WTC11 (cell line): ENCODE measurements around the gene TAF4. TPM values are rescaled to one million over a fixed set of nuclear protein-coding genes. Genes with fewer than 3 reads are reported as not detected.

ENCODE experiments used
- ATAC-seq: fragments of 200-7000 bp; cut with Tn5 transposase; 2 replicates; pipeline ENCODE4 v1.10.0; 2021; ENCODE audit warnings: mild to moderate bottlenecking, moderate library complexity
- Bru-seq: library from RNA; stranded (reverse); fragments of 400-500 nt; gene quantifications from one replicate; lab custom pipeline; 2021; lab: Mats Ljungman, UMichigan
- CTCF ChIA-PET: fragments of 300-600 bp; sonication (Branson Sonifier 250); formaldehyde crosslinking; loops from one replicate; lab custom pipeline; 2021; ENCODE audit warnings: antibody characterized with exemption; lab: Charles Lee
- POLR2A ChIA-PET: fragments of 350-600 bp; sonication (Branson Sonifier 250); formaldehyde crosslinking; loops from one replicate; lab custom pipeline; 2021; ENCODE audit warnings: antibody characterized with exemption; lab: Charles Lee
- DNase-seq: peaks from one replicate; pipeline ENCODE4 v3.0.0; 2021; ENCODE audit warnings: low spot score
- H3K27ac Mint-ChIP-seq: 2 replicates; pipeline ENCODE4 v1.8.0; 2021; ENCODE audit warnings: mixed read lengths
- H3K27me3 Mint-ChIP-seq: 2 replicates; pipeline ENCODE4 v1.8.0; 2021; ENCODE audit warnings: low read depth, mild to moderate bottlenecking, moderate library complexity, mixed read lengths
- H3K36me3 Mint-ChIP-seq: 2 replicates; pipeline ENCODE4 v1.8.0; 2021; ENCODE audit warnings: mixed read lengths
- H3K4me1 Mint-ChIP-seq: 2 replicates; pipeline ENCODE4 v1.8.0; 2022; ENCODE audit warnings: mixed read lengths
- H3K4me3 Mint-ChIP-seq: 2 replicates; pipeline ENCODE4 v1.8.0; 2021; ENCODE audit warnings: mild to moderate bottlenecking, moderate library complexity, mixed read lengths
- H3K9me3 Mint-ChIP-seq: 2 replicates; pipeline ENCODE4 v1.8.0; 2021; ENCODE audit warnings: mixed read lengths
- AFF4 ChIP-seq: sonication (generic); formaldehyde crosslinking; IDR thresholded peaks from 2 replicates; pipeline ENCODE4 v1.8.1; 2023; ENCODE audit warnings: mild to moderate bottlenecking, missing genetic modification reagents, borderline replicate concordance
- ATF2 ChIP-seq: sonication (generic); formaldehyde crosslinking; IDR thresholded peaks from 2 replicates; pipeline ENCODE4 v1.8.1; 2022; ENCODE audit warnings: low read depth, missing genetic modification reagents, borderline replicate concordance
- ATF3 ChIP-seq: sonication (generic); formaldehyde crosslinking; conservative IDR thresholded peaks from 2 replicates; pipeline ENCODE4 v1.8.1; 2022; ENCODE audit warnings: mild to moderate bottlenecking, missing genetic modification reagents
- CREB1 ChIP-seq: sonication (generic); formaldehyde crosslinking; IDR thresholded peaks from 2 replicates; pipeline ENCODE4 v1.8.0; 2023; ENCODE audit warnings: mild to moderate bottlenecking, missing genetic modification reagents
- CTCF ChIP-seq: fragments of 200-600 bp; IDR thresholded peaks from 2 replicates; pipeline ENCODE4 v1.8.0; 2022; ENCODE audit warnings: antibody characterized with exemption
- ELF4 ChIP-seq: sonication (generic); formaldehyde crosslinking; IDR thresholded peaks from 2 replicates; pipeline ENCODE4 v1.8.1; 2022; ENCODE audit warnings: low read depth, mild to moderate bottlenecking, moderate library complexity, missing genetic modification reagents
- FOXK1 ChIP-seq: sonication (generic); formaldehyde crosslinking; IDR thresholded peaks from 2 replicates; pipeline ENCODE4 v1.8.0; 2022; ENCODE audit warnings: mild to moderate bottlenecking, moderate library complexity, missing genetic modification reagents
- GTF2I ChIP-seq: fragments of 250-450 bp; sonication (Bioruptor Pico); conservative IDR thresholded peaks from 2 replicates; pipeline ENCODE4 v1.4.0; 2021; ENCODE audit warnings: mild to moderate bottlenecking
- JAZF1 ChIP-seq: fragments of 250-450 bp; sonication (Bioruptor Pico); IDR thresholded peaks from 2 replicates; pipeline ENCODE4 v1.9.0; 2021; ENCODE audit warnings: moderate library complexity, mild to moderate bottlenecking, inconsistent platforms
- MYBL2 ChIP-seq: sonication (generic); formaldehyde crosslinking; IDR thresholded peaks from 2 replicates; pipeline ENCODE4 v1.8.1; 2023; ENCODE audit warnings: mild to moderate bottlenecking, moderate library complexity, missing genetic modification reagents
- NFE2L1 ChIP-seq: sonication (generic); formaldehyde crosslinking; IDR thresholded peaks from 2 replicates; pipeline ENCODE4 v1.8.1; 2023; ENCODE audit warnings: missing genetic modification reagents
- NFYB ChIP-seq: sonication (generic); formaldehyde crosslinking; conservative IDR thresholded peaks from 2 replicates; pipeline ENCODE4 v1.8.0; 2022; ENCODE audit warnings: low read depth, missing genetic modification reagents
- NR2C2 ChIP-seq: sonication (generic); formaldehyde crosslinking; IDR thresholded peaks from 2 replicates; pipeline ENCODE4 v1.8.0; 2022; ENCODE audit warnings: mild to moderate bottlenecking, missing genetic modification reagents
- NR3C1 ChIP-seq: sonication (generic); formaldehyde crosslinking; conservative IDR thresholded peaks from 2 replicates; pipeline ENCODE4 v1.8.1; 2023; ENCODE audit warnings: low read depth, mild to moderate bottlenecking, missing genetic modification reagents
- OVOL2 ChIP-seq: fragments of 250-450 bp; sonication (Bioruptor Pico); IDR thresholded peaks from 2 replicates; pipeline ENCODE4 v1.9.0; 2021; ENCODE audit warnings: mild to moderate bottlenecking, borderline replicate concordance
- RORB ChIP-seq: fragments of 250-450 bp; sonication (Bioruptor Pico); IDR thresholded peaks from 2 replicates; pipeline ENCODE4 v1.9.0; 2021; ENCODE audit warnings: mild to moderate bottlenecking
- SMAD4 ChIP-seq: sonication (generic); formaldehyde crosslinking; IDR thresholded peaks from 2 replicates; pipeline ENCODE4 v1.8.0; 2022; ENCODE audit warnings: mild to moderate bottlenecking, missing genetic modification reagents
- STAT6 ChIP-seq: sonication (generic); formaldehyde crosslinking; conservative IDR thresholded peaks from 2 replicates; pipeline ENCODE4 v1.8.1; 2023; ENCODE audit warnings: mild to moderate bottlenecking, low read depth, missing genetic modification reagents, moderate library complexity
- TCF7 ChIP-seq: sonication (generic); formaldehyde crosslinking; IDR thresholded peaks from 2 replicates; pipeline ENCODE4 v1.8.0; 2022; ENCODE audit warnings: mild to moderate bottlenecking, low read depth, missing genetic modification reagents, moderate library complexity
- TP53 ChIP-seq: sonication (generic); formaldehyde crosslinking; IDR thresholded peaks from 2 replicates; pipeline ENCODE4 v1.8.1; 2023; ENCODE audit warnings: mild to moderate bottlenecking, missing genetic modification reagents
- ZNF138 ChIP-seq: sonication (generic); formaldehyde crosslinking; conservative IDR thresholded peaks from 2 replicates; pipeline ENCODE4 v1.8.1; 2022; ENCODE audit warnings: mild to moderate bottlenecking, moderate library complexity, missing genetic modification reagents
- ZNF219 ChIP-seq: sonication (generic); formaldehyde crosslinking; IDR thresholded peaks from 2 replicates; pipeline ENCODE4 v1.8.0; 2023; ENCODE audit warnings: missing genetic modification reagents, mild to moderate bottlenecking, borderline replicate concordance
- ZNF425 ChIP-seq: fragments of 250-450 bp; sonication (Bioruptor Pico); conservative IDR thresholded peaks from 2 replicates; pipeline ENCODE4 v1.9.0; 2021; ENCODE audit warnings: mild to moderate bottlenecking
- long read RNA-seq, 3 experiments: library from RNA in 1 of 3; library from capped mRNA in 1 of 3; library from polyadenylated mRNA in 1 of 3; unstranded in 2 of 3; stranded (forward) in 1 of 3; transcript quantifications; one replicate each; pipeline ENCODE4 v2.0.0, GENCODE V29; 2021
- total RNA-seq: library from RNA; stranded (reverse); gene quantifications from 3 replicates; pipeline ENCODE4 v1.2.3, GENCODE V29; 2021

TAF4 gene
- total RNA-seq (31.0 to 34.4 TPM (median 33.7 TPM) in 3 replicates), Bru-seq, nascent RNA (percentile 66 among the genes with signal in this experiment)
- long read RNA-seq, experiment 1, full-length matches to known transcripts, result 6 of 25 reads
- long read RNA-seq, experiment 1, partial matches to known transcripts, result 15 of 25 reads
- long read RNA-seq, experiment 1, other reads (novel, unspliced or antisense), result 4 of 25 reads
- long read RNA-seq, experiment 2, partial matches to known transcripts, result 21 of 49 reads
- long read RNA-seq, experiment 2, other reads (novel, unspliced or antisense), result 28 of 49 reads
- long read RNA-seq, experiment 3, partial matches to known transcripts, result 0 of 1 reads
- long read RNA-seq, experiment 3, other reads (novel, unspliced or antisense), result 0 of 1 reads

- H3K9me3 Mint-ChIP-seq, result no peaks in the 10 kb centered on the region; the same call in 1 of the 2 replicates
- H3K4me1 Mint-ChIP-seq, result peaks cover 55% of the 10 kb centered on the region
- ChIA-PET POLR2A (interaction anchor here (1.0 to 2.4 kb wide), 2 partner anchors 38 to 56 kb away, joined by 3 to 24 read pairs; partner anchors contain the start of gene LSM14B), CTCF (interaction anchor here (1.2 to 1.7 kb wide), 3 partner anchors 39 to 56 kb away, joined by 4 to 11 read pairs (median 8); partner anchors contain the start of gene LSM14B)
- DNase-seq (peak; percentile 70), ATAC-seq (peak; percentile 50)
- H3K27ac Mint-ChIP-seq, result peak within 1 kb of the TSS; percentile 95
- peak within 1 kb of the TSS; percentile 83 for H3K4me3 Mint-ChIP-seq
- H3K36me3 Mint-ChIP-seq, result peaks cover 9% of the 10 kb centered on the region
- no peaks in the 10 kb centered on the region for H3K27me3 Mint-ChIP-seq
- no peak for TF ChIP-seq ZNF425 (CRISPR knock-in tag)
- TF ChIP-seq ELF4 (CRISPR knock-in tag), result no peak
- no peak for TF ChIP-seq TP53 (CRISPR knock-in tag)
- no peak for TF ChIP-seq GTF2I (CRISPR knock-in tag)
- no peak for TF ChIP-seq JAZF1
- no peak for TF ChIP-seq ZNF138 (CRISPR knock-in tag)
- peak; percentile 27; the same call in 1 of the 2 replicates for TF ChIP-seq FOXK1 (CRISPR knock-in tag)
- TF ChIP-seq AFF4 (CRISPR knock-in tag), result no peak
- no peak for TF ChIP-seq ZNF219
- TF ChIP-seq CTCF, result no peak
- TF ChIP-seq NFYB, result 0 out of 2 replicates have a peak, but pooled peaks have one; percentile 29
- TF ChIP-seq ATF3 (CRISPR knock-in tag), result no peak
- no peak for TF ChIP-seq NR3C1 (CRISPR knock-in tag)
- no peak for TF ChIP-seq STAT6 (CRISPR knock-in tag)
- TF ChIP-seq RORB, result no peak; the same call in 1 of the 2 replicates
- TF ChIP-seq CREB1 (CRISPR knock-in tag), result no peak
- TF ChIP-seq NFE2L1 (CRISPR knock-in tag), result no peak
- TF ChIP-seq NR2C2 (CRISPR knock-in tag), result no peak
- peak; percentile 86; the same call in 1 of the 2 replicates for TF ChIP-seq OVOL2 (CRISPR knock-in tag)
- TF ChIP-seq TCF7 (CRISPR knock-in tag), result no peak
- no peak for TF ChIP-seq SMAD4 (CRISPR knock-in tag)
- TF ChIP-seq ATF2, result no peak
- no peak for TF ChIP-seq MYBL2
Observed at GRCh38 chr20:62065674-62066338, at the start of gene TAF4. TAF4 (minus strand) TSS chr20:62065881; CDS start chr20:62065810, 71 bp downstream.
